Stimulated activated CD4-positive, alpha-beta T cell treated with anti-CD3 and anti-CD28 coated beads, Interleukin-4, amount 100 ng/mL, for 24 hours (primary cell): ENCODE data around the gene ABCG4.
"Not testable (repeated sequence)": the region's sequence is repeated elsewhere in the genome, so short reads cannot be mapped to it uniquely, and the experiment has no call there.

Source experiments
- DNase-seq: peaks from one replicate; pipeline ENCODE4 v3.0.0-alpha.2; 2020

The ABCG4 gene

DNA sequence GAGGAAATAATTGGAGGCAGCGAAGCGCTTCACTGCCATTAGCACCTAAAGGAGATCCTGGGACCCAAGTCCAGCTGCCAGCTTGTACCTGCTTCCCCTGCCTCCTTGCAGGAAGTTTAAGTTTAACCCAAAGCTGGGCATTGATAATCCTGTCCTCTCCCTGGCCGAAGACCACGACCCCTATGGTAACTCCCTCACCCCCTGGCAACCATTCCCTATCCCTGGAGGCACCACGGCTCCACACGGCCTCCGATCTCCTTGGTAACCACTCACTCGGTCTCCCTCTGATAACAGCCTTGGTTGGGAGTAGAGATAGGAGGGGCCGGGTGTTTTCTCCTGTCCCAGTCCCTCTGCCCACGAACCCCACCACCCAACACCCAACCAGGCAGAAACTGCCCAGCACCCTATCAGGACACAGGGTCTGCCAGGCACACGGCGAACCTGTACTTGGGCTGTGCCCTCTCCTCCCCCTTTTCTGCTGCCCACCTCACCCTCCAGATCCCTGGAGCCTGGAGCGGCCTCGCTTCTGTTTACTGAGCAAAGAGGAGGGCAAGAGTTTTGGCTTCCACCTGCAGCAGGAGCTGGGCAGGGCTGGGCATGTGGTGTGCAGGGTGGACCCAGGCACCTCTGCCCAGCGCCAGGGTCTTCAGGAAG is 37.3 kb downstream of the ABCG4 start:
- no peak for DNase-seq

GRCh38 chr11:119187123-119187892 is 38.5 kb downstream of the ABCG4 start:
- DNase-seq: no peak

- no peak for DNase-seq
Observed at GRCh38 chr11:119188067-119188466, 39.2 kb downstream of the ABCG4 start.

DNA sequence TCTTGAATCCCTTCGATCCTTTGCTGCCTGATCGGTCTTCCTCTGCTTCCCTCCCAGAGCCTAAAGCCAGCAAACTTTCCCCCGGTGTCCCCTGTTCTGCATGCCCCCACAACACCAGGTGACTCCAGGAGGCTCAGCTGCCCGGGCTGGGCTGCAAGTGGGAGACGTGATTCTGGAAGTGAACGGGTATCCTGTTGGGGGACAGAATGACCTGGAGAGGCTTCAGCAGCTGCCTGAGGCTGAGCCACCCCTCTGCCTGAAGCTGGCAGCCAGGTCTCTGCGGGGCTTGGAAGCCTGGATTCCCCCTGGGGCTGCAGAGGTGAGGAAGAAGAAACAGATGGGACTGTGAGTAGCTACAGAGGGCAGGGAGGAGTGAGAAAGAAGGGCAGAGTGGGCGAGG is 40.0 kb downstream of the ABCG4 start:
- no peak for DNase-seq

- no peak for DNase-seq
Observed at GRCh38 chr11:119189393-119189792, 40.5 kb downstream of the ABCG4 start.

DNA sequence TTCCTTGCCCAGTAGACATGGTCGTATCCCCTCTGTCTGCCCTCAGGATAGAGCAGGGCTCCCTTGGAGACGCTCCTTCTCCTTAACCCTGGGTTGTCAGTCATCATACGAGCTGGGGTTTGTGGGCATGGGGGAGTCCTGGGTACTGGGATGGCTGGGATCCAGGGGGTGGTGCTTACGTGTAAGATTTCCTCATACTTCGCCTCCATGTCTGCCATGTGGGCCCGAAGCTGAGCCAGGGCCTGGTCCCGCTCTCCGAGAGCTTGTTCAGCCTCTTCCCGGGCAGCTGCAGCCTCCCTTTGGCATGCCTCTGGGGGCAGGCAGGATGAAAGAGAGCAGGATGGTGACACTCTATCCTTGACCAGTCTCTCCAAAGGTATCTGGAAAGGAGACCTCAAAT is 41.7 kb downstream of the ABCG4 start:
- no peak for DNase-seq

- DNase-seq: not testable (repeated sequence)
Observed at GRCh38 chr11:119191265-119191664, 42.4 kb downstream of the ABCG4 start.

DNA sequence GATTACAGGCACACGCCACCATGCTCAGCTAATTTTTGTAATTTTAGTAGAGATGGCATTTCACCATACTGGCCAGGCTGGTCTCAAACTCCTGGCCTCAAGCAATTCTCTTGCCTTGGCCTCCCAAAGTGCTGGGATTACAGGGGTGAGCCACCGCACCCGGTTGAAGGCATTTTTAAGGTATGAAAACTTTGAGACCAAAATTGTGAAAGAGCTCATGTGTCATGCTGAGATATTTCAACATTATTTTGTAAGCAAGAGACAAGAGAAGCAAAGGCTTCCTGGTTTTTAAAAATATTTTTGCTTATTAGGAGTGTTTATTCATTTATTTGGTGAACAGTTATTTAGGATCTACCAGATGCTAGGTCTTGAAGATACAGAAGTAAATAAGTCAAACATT is 43.3 kb downstream of the ABCG4 start:
- DNase-seq: no peak

GRCh38 chr11:119193001-119193400 is 44.1 kb downstream of the ABCG4 start:
- DNase-seq: no peak

- no peak for DNase-seq
Observed at GRCh38 chr11:119193626-119194025, 44.8 kb downstream of the ABCG4 start.

DNA sequence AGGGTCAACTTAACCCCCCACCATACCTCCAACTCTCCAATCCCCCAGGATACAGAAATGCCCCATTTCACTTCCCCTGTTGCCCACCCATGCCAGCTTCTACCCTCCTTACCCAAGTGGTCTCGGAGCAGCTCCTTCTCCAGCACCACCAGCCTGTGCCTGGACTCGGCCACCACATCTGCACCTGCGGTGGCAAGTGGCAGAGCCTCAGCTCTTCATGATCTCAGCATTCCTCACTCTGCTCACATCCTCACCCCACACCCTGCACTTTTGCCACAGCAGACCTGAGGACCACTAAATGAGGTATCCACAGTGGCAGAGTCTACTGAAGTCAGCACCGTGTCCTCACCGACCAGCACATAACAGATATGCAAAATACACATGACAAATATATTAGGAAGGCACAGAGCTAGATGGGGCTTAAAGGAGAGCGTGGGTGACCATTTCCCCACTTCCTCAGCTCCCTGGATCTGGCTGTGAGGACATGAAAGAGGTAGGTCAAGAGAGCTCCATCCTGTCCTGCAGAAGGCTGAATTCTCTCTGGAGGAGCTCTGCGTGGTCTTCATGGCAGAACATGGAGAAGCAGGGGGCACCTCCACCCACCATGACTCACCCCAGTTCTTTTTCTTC is 46.1 kb downstream of the ABCG4 start:
- DNase-seq: no peak

DNA sequence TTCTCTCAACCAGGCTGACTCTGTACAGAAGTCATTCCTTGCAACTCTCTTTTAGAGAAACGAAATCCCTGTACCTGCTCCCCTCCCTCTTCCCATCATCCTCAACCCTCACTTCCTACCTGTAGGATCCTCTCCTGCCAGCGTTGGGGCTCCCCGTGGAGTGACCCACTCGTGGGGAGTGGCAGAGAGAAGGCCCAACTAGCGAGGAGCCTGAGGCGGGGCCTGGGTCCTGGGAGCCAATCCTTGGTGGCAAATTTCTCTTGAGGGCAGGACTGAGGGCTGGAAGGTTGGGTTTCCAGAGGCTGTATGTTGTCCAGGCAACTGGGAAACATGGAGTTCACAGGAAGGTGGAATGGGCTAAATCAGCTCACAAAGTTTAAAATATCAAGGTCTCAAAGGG is 46.8 kb downstream of the ABCG4 start:
- no peak for DNase-seq

GRCh38 chr11:119196833-119197483 is 48.1 kb downstream of the ABCG4 start:
- peak; percentile 80 for DNase-seq

GRCh38 chr11:119198925-119199324 is 50.1 kb downstream of the ABCG4 start:
- DNase-seq: no peak

- DNase-seq: not testable (repeated sequence)
Observed at GRCh38 chr11:119201236-119201635, 52.4 kb downstream of the ABCG4 start.

GRCh38 chr11:119202554-119202953 is 53.7 kb downstream of the ABCG4 start:
- DNase-seq: no peak

GRCh38 chr11:119204066-119204465 is 55.2 kb downstream of the ABCG4 start:
- DNase-seq: no peak

GRCh38 chr11:119205080-119205479 is 56.2 kb downstream of the ABCG4 start:
- DNase-seq: no peak

GRCh38 chr11:119205574-119206510 is 57.0 kb downstream of the ABCG4 start, which contains the start of gene CBL:
CBL (plus strand) TSS chr11:119206339; CDS start chr11:119206418, 79 bp downstream.
- DNase-seq: peak; percentile 98

GRCh38 chr11:119206511-119207414 is 57.9 kb downstream of the ABCG4 start:
- DNase-seq: peak; percentile 57

- DNase-seq: no peak
Observed at GRCh38 chr11:119207415-119207960, 58.6 kb downstream of the ABCG4 start.
